Cardiac muscle cell (in vitro differentiated cells and primary cell): Measurements from ENCODE around the gene MTOR. TPM values are rescaled to one million over a fixed set of nuclear protein-coding genes. Genes with fewer than 3 reads are reported as not detected.

Experiments used
- DNase-seq, 2 donors: peaks; one replicate each; pipeline versions ENCODE4 v3.0.0 to v3.0.0-alpha.2; 2010 to 2017; ENCODE audit warnings: low read depth in 1 of 2, low spot score in 1 of 2
- H3K27ac ChIP-seq: fragments of 200-600 bp; sonication (generic); 2 replicates; pipeline ENCODE4 v1.5.1; 2016
- H3K27me3 ChIP-seq: fragments of 200-600 bp; sonication (generic); 2 replicates; pipeline ENCODE4 v1.6.0; 2016; ENCODE audit warnings: control low read depth
- H3K36me3 ChIP-seq: fragments of 200-600 bp; sonication (generic); 2 replicates; pipeline ENCODE4 v1.5.1; 2016; ENCODE audit warnings: control low read depth
- H3K4me1 ChIP-seq: fragments of 200-600 bp; sonication (generic); 2 replicates; pipeline ENCODE4 v1.8.1; 2017; ENCODE audit warnings: low read depth, mild to moderate bottlenecking, mixed run types
- H3K4me3 ChIP-seq: fragments of 200-600 bp; sonication (generic); 2 replicates; pipeline ENCODE4 v1.5.1; 2016; ENCODE audit warnings: mild to moderate bottlenecking
- H3K9me3 ChIP-seq: fragments of 200-600 bp; sonication (generic); 2 replicates; pipeline ENCODE4 v1.5.1; 2017; ENCODE audit warnings: low read depth, mild to moderate bottlenecking, control low read depth
- polyA plus RNA-seq: library from polyadenylated mRNA; unstranded; fragments of >200 nt; fragmentation: Nextera tagmentation; extraction: Ambion mirVana; gene quantifications from 2 replicates; pipeline ENCODE4 v1.2.1, GENCODE V29; 2016
- total RNA-seq: library from RNA; depleted of rRNA; stranded (reverse); fragments of >200 nt; gene quantifications from 2 replicates; pipeline ENCODE4 v1.2.3, GENCODE V29; 2016
- TF ChIP-seq, protein P1 (sequence below): IDR thresholded peaks from 2 replicates; pipeline ENCODE4 v1.5.1; 2012; ENCODE audit warnings: low read depth, mild to moderate bottlenecking, low read length

Gene MTOR
- total and polyA plus RNA-seq, 2 experiments from 2014 or later, result 21.5 to 45.7 TPM

DNA sequence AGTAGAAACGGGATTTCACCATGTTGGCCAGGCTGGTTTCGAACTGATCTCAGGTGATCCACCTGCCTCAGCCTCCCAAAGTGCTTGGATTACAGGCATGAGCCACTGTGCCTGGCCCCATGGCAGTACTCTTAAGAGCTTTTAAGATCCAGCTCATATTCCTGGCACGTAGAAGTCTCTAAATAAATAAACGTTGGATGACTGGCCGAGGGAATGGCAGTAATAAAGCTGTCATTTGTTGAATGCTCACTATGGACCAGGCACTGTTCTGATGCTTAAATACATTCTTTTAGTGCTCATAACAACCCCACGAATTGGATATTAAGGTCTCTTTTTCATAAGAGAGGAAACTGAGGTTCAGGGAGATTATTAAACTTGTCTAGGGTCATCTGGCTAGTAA, 31.5 kb upstream of the MTOR start:
- no peak for DNase-seq
- H3K27me3 ChIP-seq, result no peaks in the 10 kb centered on the region

DNA sequence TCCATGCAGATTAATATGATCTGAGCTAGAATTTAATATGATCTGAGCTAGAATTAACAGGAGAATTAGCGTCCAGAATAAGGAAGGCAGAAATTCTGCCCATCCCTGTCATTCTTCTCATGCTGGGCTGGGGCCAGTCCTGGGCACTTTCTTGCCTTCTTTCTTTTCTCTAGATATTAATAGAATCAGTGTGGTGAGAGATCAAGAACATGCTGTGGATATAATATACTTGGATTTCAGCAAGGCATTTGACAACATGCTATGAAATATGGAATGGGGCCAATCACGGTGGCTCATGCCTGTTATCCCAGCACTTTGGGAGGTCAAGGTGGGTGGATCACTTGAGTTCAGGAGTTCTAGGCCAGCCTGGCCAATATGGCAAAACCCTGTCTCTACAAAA, 28.7 kb upstream of the MTOR start:
- Histone ChIP-seq H3K9me3 (no peaks in the 10 kb centered on the region), H3K4me1 (peaks cover 4% of the 10 kb centered on the region), H3K36me3 (peaks cover under 1% of the 10 kb centered on the region), H3K4me3 (no peak overlapping the region), H3K27ac (no peak overlapping the region), H3K27me3 (no peaks in the 10 kb centered on the region)
- DNase-seq, result no peak
- TF ChIP-seq, protein P1, sequence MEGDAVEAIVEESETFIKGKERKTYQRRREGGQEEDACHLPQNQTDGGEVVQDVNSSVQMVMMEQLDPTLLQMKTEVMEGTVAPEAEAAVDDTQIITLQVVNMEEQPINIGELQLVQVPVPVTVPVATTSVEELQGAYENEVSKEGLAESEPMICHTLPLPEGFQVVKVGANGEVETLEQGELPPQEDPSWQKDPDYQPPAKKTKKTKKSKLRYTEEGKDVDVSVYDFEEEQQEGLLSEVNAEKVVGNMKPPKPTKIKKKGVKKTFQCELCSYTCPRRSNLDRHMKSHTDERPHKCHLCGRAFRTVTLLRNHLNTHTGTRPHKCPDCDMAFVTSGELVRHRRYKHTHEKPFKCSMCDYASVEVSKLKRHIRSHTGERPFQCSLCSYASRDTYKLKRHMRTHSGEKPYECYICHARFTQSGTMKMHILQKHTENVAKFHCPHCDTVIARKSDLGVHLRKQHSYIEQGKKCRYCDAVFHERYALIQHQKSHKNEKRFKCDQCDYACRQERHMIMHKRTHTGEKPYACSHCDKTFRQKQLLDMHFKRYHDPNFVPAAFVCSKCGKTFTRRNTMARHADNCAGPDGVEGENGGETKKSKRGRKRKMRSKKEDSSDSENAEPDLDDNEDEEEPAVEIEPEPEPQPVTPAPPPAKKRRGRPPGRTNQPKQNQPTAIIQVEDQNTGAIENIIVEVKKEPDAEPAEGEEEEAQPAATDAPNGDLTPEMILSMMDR, result no peak

More for the DNA sequence above, 31.5 kb upstream of the MTOR start:
- Histone ChIP-seq H3K4me3 (no peak overlapping the region), H3K4me1 (peaks cover 4% of the 10 kb centered on the region), H3K27ac (no peak overlapping the region), H3K36me3 (no peaks in the 10 kb centered on the region), H3K9me3 (no peaks in the 10 kb centered on the region)
- TF ChIP-seq, protein P1, result no peak

DNA sequence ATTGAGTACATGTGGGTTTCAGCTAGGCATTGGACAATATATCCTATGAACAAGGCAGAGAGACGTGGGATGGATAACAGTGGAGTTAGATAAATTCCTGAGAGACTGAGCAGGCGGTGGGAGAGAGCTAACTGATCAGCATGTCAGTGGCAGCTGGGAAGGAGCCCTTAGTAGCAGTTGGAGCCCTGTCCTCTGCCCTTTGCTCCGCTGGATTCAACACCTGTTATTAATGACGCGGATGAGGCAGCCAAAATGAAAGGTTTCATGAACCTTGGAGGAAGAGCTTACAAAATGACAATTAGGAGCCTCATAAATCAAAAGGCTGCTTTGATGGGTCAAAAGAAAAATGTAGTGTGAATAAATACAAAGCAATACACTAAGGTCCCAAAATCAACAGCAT, 26.7 kb upstream of the MTOR start:
- Histone ChIP-seq H3K27ac (no peak overlapping the region), H3K4me1 (peaks cover 4% of the 10 kb centered on the region), H3K36me3 (peaks cover 7% of the 10 kb centered on the region), H3K27me3 (no peaks in the 10 kb centered on the region), H3K4me3 (no peak overlapping the region), H3K9me3 (no peaks in the 10 kb centered on the region)
- TF ChIP-seq, protein P1, result no peak
- DNase-seq, result peak in 1 of 2 donors; percentile 3

DNA sequence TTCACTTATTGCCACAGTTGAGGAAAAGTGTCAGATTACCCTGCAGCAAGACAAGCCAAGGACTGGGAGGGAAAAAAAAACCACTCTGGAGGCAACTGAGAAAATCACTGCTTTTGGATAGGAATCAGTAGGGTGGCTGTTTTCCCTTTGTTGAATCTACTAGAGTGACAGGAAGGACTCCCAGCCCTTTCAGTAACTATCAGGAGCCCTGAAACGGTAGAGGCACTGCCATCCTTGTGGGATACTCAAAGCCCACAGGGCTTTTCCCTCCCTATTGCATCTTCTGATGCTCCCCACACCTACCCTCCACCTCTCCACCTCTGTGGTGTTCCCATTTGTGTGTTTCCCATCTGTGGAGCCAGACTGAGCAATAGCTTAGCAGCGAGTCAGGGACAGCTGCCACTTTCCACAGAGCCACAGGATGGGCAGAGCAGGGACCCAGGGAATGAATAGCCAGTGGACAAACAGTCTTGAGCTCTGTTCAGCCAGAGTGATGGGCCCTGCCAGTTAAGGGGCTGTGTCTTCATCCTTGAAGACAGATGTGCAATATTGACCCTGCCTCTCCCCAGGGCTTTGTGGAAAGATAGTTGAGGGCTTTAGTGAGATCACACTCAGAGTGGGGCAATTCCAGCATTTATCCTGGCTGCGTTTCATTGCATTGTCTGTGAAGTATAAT, 24.5 kb upstream of the MTOR start:
- DNase-seq, result peak in 1 of 2 donors; percentile 14
- H3K27ac ChIP-seq, result no peak overlapping the region
- no peak overlapping the region for H3K4me3 ChIP-seq
- no peaks in the 10 kb centered on the region for H3K27me3 ChIP-seq
- H3K4me1 ChIP-seq, result no peaks in the 10 kb centered on the region
- peaks cover 7% of the 10 kb centered on the region for H3K36me3 ChIP-seq
- H3K9me3 ChIP-seq, result no peaks in the 10 kb centered on the region
- TF ChIP-seq, protein P1, result no peak

DNA sequence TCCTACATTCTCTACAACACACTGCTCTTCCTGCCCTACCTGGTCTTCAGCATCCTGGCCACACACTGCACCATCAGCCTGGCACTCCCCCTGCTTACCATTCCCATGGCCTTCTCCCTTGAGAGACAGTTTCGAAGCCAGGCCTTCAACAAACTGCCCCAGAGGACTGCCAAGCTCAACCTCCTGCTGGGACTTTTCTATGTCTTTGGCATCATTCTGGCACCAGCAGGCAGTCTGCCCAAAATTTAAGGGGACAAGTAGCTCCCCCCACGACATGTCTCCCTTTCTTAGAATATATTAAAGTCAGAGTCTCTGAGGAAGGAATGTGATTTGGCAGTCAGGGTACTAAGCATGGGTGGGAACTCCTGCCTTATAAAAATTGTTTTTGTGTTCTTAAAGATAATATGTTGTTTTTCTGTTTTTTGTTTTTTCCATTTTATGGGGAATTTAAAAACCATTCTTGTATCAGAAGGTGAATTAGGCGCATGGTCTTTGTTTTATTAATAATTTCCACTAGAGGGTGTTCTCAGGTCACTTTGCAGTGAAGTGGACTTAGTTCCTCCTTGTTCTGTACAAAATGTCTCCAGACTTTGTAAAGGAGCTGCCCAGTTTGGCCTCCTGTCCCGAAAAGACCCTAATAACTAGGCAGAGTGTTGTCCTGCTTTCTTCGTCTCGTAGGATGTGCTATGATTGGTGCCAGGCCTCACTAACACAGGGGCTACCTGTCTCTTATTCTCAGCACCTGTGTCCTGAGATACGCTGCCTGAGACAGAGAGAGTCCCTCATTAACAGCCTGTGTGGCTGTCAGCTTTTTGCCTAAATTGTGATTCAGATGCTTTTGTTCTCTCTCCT, 23.8 kb upstream of the MTOR start:
- Histone ChIP-seq H3K4me3 (no peak overlapping the region), H3K27ac (no peak overlapping the region), H3K36me3 (peaks cover 7% of the 10 kb centered on the region), H3K27me3 (no peaks in the 10 kb centered on the region), H3K9me3 (no peaks in the 10 kb centered on the region), H3K4me1 (no peaks in the 10 kb centered on the region)
- TF ChIP-seq, protein P1, result peak; percentile 36
- peak; percentile 11 to 40 for DNase-seq
